GM21825 (cell line): Measurements from ENCODE around the gene FSCB.
"Not testable (repeated sequence)": the region's sequence is repeated elsewhere in the genome, so short reads cannot be mapped to it uniquely, and the experiment has no call there.

Experiments used
- ATAC-seq: cut with Tn5 transposase; IDR thresholded peaks from one replicate; pipeline ENCODE4 v1.9.1; 2021; ENCODE audit warnings: mild to moderate bottlenecking, moderate library complexity; ENCODE audit not compliant: unreplicated experiment

Gene FSCB

GRCh38 chr14:44507183-44507582 lies at the start of gene FSCB:
TSS of gene FSCB (minus strand) at chr14:44507283. CDS start at chr14:44506987, 296 bp downstream.
- ATAC-seq: no peak

- no peak for ATAC-seq
Observed at GRCh38 chr14:44531658-44532057, 24.6 kb upstream of the FSCB start.

GRCh38 chr14:44530475-44530874 lies 23.4 kb upstream of the FSCB start:
- ATAC-seq: no peak

- no peak for ATAC-seq
Observed at GRCh38 chr14:44529026-44529425, 21.9 kb upstream of the FSCB start.

- ATAC-seq: no peak
Observed at GRCh38 chr14:44528180-44528579, 21.1 kb upstream of the FSCB start.

GRCh38 chr14:44525237-44525636 lies 18.2 kb upstream of the FSCB start:
- no peak for ATAC-seq

GRCh38 chr14:44515668-44516067 lies 8.6 kb upstream of the FSCB start:
- not testable (repeated sequence) for ATAC-seq

GRCh38 chr14:44508834-44509233 lies 1.8 kb upstream of the FSCB start:
- ATAC-seq: no peak

- no peak for ATAC-seq
Observed at GRCh38 chr14:44505588-44505987, 1.5 kb downstream of the FSCB start.

GRCh38 chr14:44497148-44497547 lies 9.9 kb downstream of the FSCB start:
- no peak for ATAC-seq

- no peak for ATAC-seq
Observed at GRCh38 chr14:44494137-44494536, 12.9 kb downstream of the FSCB start.

- no peak for ATAC-seq
Observed at GRCh38 chr14:44490966-44491365, 16.1 kb downstream of the FSCB start.

- no peak for ATAC-seq
Observed at GRCh38 chr14:44477953-44478352, 29.1 kb downstream of the FSCB start.

- no peak for ATAC-seq
Observed at GRCh38 chr14:44468771-44469170, 38.3 kb downstream of the FSCB start.

GRCh38 chr14:44463356-44464004 lies 43.6 kb downstream of the FSCB start:
- no peak for ATAC-seq

GRCh38 chr14:44462381-44462780 lies 44.7 kb downstream of the FSCB start:
- no peak for ATAC-seq

GRCh38 chr14:44461811-44462210 lies 45.3 kb downstream of the FSCB start:
- no peak for ATAC-seq
